Bronchial epithelial cell (primary cell): ENCODE measurements around the gene BARD1. TPM values are rescaled to one million over a fixed set of nuclear protein-coding genes. Genes with fewer than 3 reads are reported as not detected.

Experiments used
- DNase-seq: peaks from one replicate; pipeline ENCODE4 v3.0.0-alpha.2; 2010; ENCODE audit warnings: low read depth
- FAIRE-seq: peaks from 2 replicates; lab custom pipeline; 2011; peaks lifted over from hg19 to GRCh38; lab: Jason Lieb, UNC
- H3K27me3 ChIP-seq: 2 replicates; pipeline ENCODE4 v1.5.1; 2011; ENCODE audit warnings: low read length; ENCODE audit not compliant: control insufficient read depth, insufficient read depth
- H3K36me3 ChIP-seq: 2 replicates; pipeline ENCODE4 v1.5.1; 2011; ENCODE audit warnings: low read length; ENCODE audit not compliant: control insufficient read depth, insufficient read depth
- H3K4me3 ChIP-seq: 2 replicates; pipeline ENCODE4 v1.5.1; 2011; ENCODE audit warnings: mild to moderate bottlenecking, low read depth, low read length, control low read depth
- CTCF ChIP-seq: IDR thresholded peaks from 2 replicates; pipeline ENCODE4 v1.5.1; 2011; ENCODE audit warnings: mild to moderate bottlenecking, moderate library complexity, low read length, control low read depth, inconsistent platforms; ENCODE audit not compliant: insufficient read depth, severe bottlenecking
- total RNA-seq: library from RNA; depleted of rRNA; stranded (reverse); fragments of >200 nt; gene quantifications from 2 replicates; pipeline ENCODE4 v1.2.1, GENCODE V29; 2014

Gene BARD1
- total RNA-seq, 1 donor from 2014 or later = 9.2 TPM

DNA sequence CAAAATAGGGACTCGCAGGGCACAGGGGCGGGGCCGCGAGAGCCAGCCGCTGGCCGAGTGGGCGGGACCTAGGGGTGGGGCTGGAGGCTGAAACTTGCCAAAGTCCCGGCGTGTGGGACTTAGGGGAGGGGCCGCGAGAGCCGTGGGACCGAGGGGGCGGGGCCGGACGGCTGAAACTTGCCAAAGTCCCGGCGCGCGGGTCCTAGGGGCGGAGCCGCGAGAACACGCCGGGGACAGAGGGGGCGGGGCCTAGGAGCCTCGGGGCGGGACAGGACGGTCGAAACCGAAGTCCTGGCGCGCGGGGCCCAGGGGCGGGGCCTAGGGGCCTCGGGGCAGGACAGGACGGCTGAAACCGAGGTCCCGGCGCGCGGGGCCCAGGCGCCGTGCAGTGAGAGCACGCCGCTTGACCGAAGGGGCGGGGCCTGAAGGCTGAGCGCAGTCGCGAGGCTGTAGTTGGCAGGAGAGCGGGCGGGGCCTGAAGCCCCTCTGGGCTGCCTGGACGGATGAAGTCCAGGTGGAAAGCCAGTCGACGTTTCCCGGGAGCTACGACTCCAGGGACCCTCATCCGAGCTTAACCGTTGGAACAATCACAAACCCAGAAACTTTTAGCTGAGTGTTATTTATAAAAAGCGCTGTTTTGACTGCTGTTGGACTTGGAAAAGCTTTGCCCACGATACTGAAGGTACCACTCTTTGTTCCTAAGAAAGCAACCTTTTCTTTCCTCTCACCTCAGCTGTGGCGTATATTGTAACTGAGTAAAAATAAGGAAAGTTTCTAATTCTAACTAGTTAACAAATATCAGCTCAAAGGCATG is 475 bp upstream of the BARD1 start:
- no peaks in the 10 kb centered on the region for H3K27me3 ChIP-seq
- peak overlapping the region; percentile 93 for H3K4me3 ChIP-seq
- no peaks in the 10 kb centered on the region for H3K36me3 ChIP-seq
- DNase-seq = peak; percentile 91
- FAIRE-seq = no peak
- TF ChIP-seq CTCF = no peak

GRCh38 chr2:214807653-214808052 is 1.8 kb downstream of the BARD1 start:
- TF ChIP-seq CTCF = no peak
- no peak for FAIRE-seq
- H3K4me3 ChIP-seq = peak overlapping the region; percentile 93
- H3K27me3 ChIP-seq = no peaks in the 10 kb centered on the region
- DNase-seq = peak; percentile 64
- no peaks in the 10 kb centered on the region for H3K36me3 ChIP-seq

GRCh38 chr2:214801768-214802397 is 7.6 kb downstream of the BARD1 start:
- Histone ChIP-seq H3K4me3 (no peak overlapping the region), H3K27me3 (no peaks in the 10 kb centered on the region), H3K36me3 (no peaks in the 10 kb centered on the region)
- FAIRE-seq (no peak), DNase-seq (no peak)
- TF ChIP-seq CTCF = no peak

DNA sequence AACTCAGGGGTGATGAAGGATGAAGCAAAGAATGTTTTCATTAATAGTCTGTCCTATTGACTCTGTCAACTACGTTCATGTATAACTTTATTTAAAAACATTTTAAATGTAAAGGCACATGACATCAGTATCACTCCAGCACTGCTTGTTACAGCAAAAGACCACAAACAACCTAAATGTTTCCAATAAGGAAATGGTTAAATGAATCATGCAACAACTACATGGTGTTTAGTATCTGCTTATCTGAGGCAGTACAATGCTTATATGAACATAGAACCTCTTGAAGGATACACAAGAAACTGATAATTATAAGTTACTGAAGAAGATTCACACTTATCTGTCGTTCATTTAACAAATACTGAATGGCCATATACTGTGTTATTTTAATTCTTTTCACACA is 8.4 kb downstream of the BARD1 start:
- Histone ChIP-seq H3K27me3 (no peaks in the 10 kb centered on the region), H3K36me3 (no peaks in the 10 kb centered on the region), H3K4me3 (no peak overlapping the region)
- FAIRE-seq (no peak), DNase-seq (no peak)
- no peak for TF ChIP-seq CTCF

- no peak for TF ChIP-seq CTCF
- no peaks in the 10 kb centered on the region for H3K36me3 ChIP-seq
- H3K4me3 ChIP-seq = no peak overlapping the region
- FAIRE-seq (no peak), DNase-seq (no peak)
- no peaks in the 10 kb centered on the region for H3K27me3 ChIP-seq
Observed at GRCh38 chr2:214800180-214800579, 9.3 kb downstream of the BARD1 start.
